Measurements from ENCODE around the gene PRR16.

PRR16 gene

DNA sequence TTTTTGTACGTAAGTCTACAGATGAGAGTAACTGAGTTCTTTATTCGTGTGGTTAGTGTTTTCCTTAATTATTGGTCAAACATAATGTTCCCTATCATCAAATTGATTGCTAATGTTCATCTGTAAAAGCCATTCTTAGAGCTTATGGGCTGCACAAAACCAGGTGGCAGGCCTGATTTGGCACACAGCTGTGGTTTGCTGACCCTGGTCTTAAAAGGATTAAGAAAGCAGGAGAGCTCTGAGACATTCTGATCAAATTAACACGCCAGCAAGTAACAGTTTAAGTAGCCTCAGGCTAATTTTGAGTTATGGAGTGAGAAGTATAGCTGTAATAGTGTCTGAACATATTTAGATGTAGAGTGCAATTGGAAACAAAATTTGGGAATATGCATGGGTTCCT lies 63.2 kb downstream of the PRR16 start:
- H3K27me3 ChIP-seq (ENCODE audit: insufficient read depth, low read depth): no peaks in the 10 kb centered on the region
- H3K27ac ChIP-seq: no peak overlapping the region
- no peaks in the 10 kb centered on the region for H4K20me1 ChIP-seq (ENCODE audit: insufficient read depth)
- TF ChIP-seq, protein P1, sequence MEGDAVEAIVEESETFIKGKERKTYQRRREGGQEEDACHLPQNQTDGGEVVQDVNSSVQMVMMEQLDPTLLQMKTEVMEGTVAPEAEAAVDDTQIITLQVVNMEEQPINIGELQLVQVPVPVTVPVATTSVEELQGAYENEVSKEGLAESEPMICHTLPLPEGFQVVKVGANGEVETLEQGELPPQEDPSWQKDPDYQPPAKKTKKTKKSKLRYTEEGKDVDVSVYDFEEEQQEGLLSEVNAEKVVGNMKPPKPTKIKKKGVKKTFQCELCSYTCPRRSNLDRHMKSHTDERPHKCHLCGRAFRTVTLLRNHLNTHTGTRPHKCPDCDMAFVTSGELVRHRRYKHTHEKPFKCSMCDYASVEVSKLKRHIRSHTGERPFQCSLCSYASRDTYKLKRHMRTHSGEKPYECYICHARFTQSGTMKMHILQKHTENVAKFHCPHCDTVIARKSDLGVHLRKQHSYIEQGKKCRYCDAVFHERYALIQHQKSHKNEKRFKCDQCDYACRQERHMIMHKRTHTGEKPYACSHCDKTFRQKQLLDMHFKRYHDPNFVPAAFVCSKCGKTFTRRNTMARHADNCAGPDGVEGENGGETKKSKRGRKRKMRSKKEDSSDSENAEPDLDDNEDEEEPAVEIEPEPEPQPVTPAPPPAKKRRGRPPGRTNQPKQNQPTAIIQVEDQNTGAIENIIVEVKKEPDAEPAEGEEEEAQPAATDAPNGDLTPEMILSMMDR (conservative IDR thresholded peaks at IDR 0.05; ENCODE audit: low read depth, low read length): no peak
- no peaks in the 10 kb centered on the region for H3K4me1 ChIP-seq (ENCODE audit: low read depth, poor library complexity, severe bottlenecking)
- no peaks in the 10 kb centered on the region; the same call in 1 of the 2 replicates for H3K36me3 ChIP-seq (ENCODE audit: insufficient read depth)
- no peak overlapping the region; the same call in 1 of the 2 replicates for H2AFZ ChIP-seq (ENCODE audit: low read depth)
- no peaks in the 10 kb centered on the region for H3K79me2 ChIP-seq (ENCODE audit: insufficient read depth, low read depth)
- H3K4me3 ChIP-seq (IDR thresholded peaks at IDR 0.05; ENCODE audit: insufficient read depth, low read depth, low read length): no peak overlapping the region
- H3K4me2 ChIP-seq: no peak overlapping the region
- H3K9ac ChIP-seq: no peak overlapping the region

DNA sequence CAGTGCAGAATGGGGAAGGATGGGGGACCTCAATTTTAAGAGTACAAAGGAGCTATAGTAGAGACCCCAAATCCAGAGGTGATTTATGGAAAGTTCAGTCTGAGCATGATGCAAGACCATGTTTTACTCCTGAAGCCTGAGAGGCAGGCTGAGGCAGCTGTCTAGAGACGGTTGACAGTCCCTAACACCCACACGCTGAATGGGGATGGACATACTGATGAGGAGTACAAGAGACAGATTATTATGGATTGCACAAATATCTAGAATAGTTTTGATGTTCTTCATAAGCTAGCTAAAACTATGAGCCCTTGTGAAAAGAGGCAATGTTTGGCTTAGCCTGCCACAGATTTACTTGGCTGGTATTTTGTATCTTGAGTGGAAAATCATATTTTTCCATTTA lies 64.5 kb downstream of the PRR16 start:
- no peak overlapping the region for H3K9ac ChIP-seq
- no peaks in the 10 kb centered on the region for H3K36me3 ChIP-seq (ENCODE audit: insufficient read depth)
- H3K27ac ChIP-seq: no peak overlapping the region
- H3K4me3 ChIP-seq (IDR thresholded peaks at IDR 0.05; ENCODE audit: insufficient read depth, low read depth, low read length): no peak overlapping the region
- H2AFZ ChIP-seq (ENCODE audit: low read depth): no peak overlapping the region
- H3K4me2 ChIP-seq: no peak overlapping the region
- no peaks in the 10 kb centered on the region for H3K27me3 ChIP-seq (ENCODE audit: insufficient read depth, low read depth)
- TF ChIP-seq, protein P1 (conservative IDR thresholded peaks at IDR 0.05; ENCODE audit: low read depth, low read length): no peak
- no peaks in the 10 kb centered on the region for H3K79me2 ChIP-seq (ENCODE audit: insufficient read depth, low read depth)
- H4K20me1 ChIP-seq (ENCODE audit: insufficient read depth): no peaks in the 10 kb centered on the region
- H3K4me1 ChIP-seq (ENCODE audit: low read depth, poor library complexity, severe bottlenecking): no peaks in the 10 kb centered on the region

DNA sequence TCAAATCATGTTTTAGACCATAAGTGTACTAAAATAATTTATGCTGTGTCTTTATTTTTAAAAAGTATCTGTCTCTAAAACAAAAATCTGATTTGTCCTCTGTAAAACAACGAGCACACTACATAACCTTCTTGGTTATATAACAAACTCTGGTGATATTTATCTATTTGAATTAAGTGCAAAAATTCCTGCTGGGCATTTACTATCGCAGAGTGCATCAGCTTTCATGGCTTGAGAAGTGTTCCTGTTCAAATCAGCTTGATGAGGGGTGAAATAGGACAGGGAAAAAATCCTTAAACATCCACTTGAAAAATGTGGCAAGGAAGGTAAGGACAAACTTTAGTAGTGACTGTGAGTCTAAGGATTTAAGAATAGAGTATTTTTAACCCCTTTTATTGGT lies 65.3 kb downstream of the PRR16 start:
- no peak overlapping the region for H2AFZ ChIP-seq (ENCODE audit: low read depth)
- no peaks in the 10 kb centered on the region for H3K79me2 ChIP-seq (ENCODE audit: insufficient read depth, low read depth)
- no peak overlapping the region for H3K9ac ChIP-seq
- H3K27me3 ChIP-seq (ENCODE audit: insufficient read depth, low read depth): no peaks in the 10 kb centered on the region
- no peak overlapping the region for H3K27ac ChIP-seq
- no peaks in the 10 kb centered on the region for H3K4me1 ChIP-seq (ENCODE audit: low read depth, poor library complexity, severe bottlenecking)
- no peak overlapping the region for H3K4me3 ChIP-seq (IDR thresholded peaks at IDR 0.05; ENCODE audit: insufficient read depth, low read depth, low read length)
- no peaks in the 10 kb centered on the region for H3K36me3 ChIP-seq (ENCODE audit: insufficient read depth)
- H3K4me2 ChIP-seq: no peak overlapping the region
- TF ChIP-seq, protein P1 (conservative IDR thresholded peaks at IDR 0.05; ENCODE audit: low read depth, low read length): no peak
- H4K20me1 ChIP-seq (ENCODE audit: insufficient read depth): no peaks in the 10 kb centered on the region

DNA sequence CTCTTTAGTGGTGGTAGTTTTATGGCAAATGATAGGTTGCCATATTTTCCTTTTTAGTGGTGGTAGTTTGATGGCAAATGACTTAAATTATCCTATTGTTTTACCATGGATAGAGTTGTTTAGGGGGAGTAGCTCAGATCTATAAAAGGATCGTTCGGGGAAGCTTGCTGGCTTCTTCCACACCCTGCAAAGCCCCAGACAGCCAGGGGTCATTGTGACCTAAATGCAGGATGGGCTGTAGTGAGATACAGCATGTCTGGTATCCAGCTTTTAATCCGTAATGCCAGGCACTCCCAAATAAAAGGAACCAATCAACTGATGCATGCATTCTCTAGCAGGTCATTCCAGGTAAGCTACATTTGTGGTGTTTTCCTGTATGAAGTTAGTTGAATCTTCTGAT lies 67.1 kb downstream of the PRR16 start:
- no peak overlapping the region for H2AFZ ChIP-seq (ENCODE audit: low read depth)
- no peak overlapping the region for H3K9ac ChIP-seq
- no peaks in the 10 kb centered on the region for H3K4me1 ChIP-seq (ENCODE audit: low read depth, poor library complexity, severe bottlenecking)
- H3K36me3 ChIP-seq (ENCODE audit: insufficient read depth): no peaks in the 10 kb centered on the region
- no peak overlapping the region for H3K4me2 ChIP-seq
- H3K27me3 ChIP-seq (ENCODE audit: insufficient read depth, low read depth): no peaks in the 10 kb centered on the region
- H3K79me2 ChIP-seq (ENCODE audit: insufficient read depth, low read depth): no peaks in the 10 kb centered on the region
- TF ChIP-seq, protein P1 (conservative IDR thresholded peaks at IDR 0.05; ENCODE audit: low read depth, low read length): no peak
- H3K27ac ChIP-seq: no peak overlapping the region
- no peaks in the 10 kb centered on the region for H4K20me1 ChIP-seq (ENCODE audit: insufficient read depth)
- H3K4me3 ChIP-seq (IDR thresholded peaks at IDR 0.05; ENCODE audit: insufficient read depth, low read depth, low read length): no peak overlapping the region

Data from KMS-11 (cell line).